ENCODE measurements around the gene PELI2. TPM values are rescaled to one million over a fixed set of nuclear protein-coding genes. Genes with fewer than 3 reads are reported as not detected.

Gene PELI2
- total RNA-seq, 2 experiments from 2014 or later, result 6.2 to 7.8 TPM

GRCh38 chr14:56292970-56293369 is 174.8 kb downstream of the PELI2 start:
- Mint-ChIP-seq H3K4me1 (ENCODE audit: low read depth) (no peaks in the 10 kb centered on the region), H3K4me3 (no peak overlapping the region)
- intact Hi-C loops (cut with micrococcal nuclease), result no loop called here

GRCh38 chr14:56293506-56293905 is 175.3 kb downstream of the PELI2 start:
- intact Hi-C loops (cut with micrococcal nuclease), result no loop called here
- H3K27ac Mint-ChIP-seq, result no peak overlapping the region
- CTCF ChIA-PET, result no interaction called here

More at GRCh38 chr14:56292970-56293369, 174.8 kb downstream of the PELI2 start:
- H3K36me3 Mint-ChIP-seq (ENCODE audit: low read depth), result peaks cover 13% of the 10 kb centered on the region
- no peak overlapping the region for H3K27ac Mint-ChIP-seq
- no peaks in the 10 kb centered on the region for H3K27me3 Mint-ChIP-seq (ENCODE audit: low read depth)
- CTCF ChIA-PET, result no interaction called here
- no peaks in the 10 kb centered on the region for H3K9me3 Mint-ChIP-seq
- DNase-seq, result no peak

GRCh38 chr14:56294128-56294527 is 175.9 kb downstream of the PELI2 start:
- CTCF ChIA-PET, result no interaction called here
- no peaks in the 10 kb centered on the region for H3K9me3 Mint-ChIP-seq
- intact Hi-C loops (cut with micrococcal nuclease), result no loop called here

More at GRCh38 chr14:56293506-56293905, 175.3 kb downstream of the PELI2 start:
- Mint-ChIP-seq H3K9me3 (no peaks in the 10 kb centered on the region), H3K27me3 (ENCODE audit: low read depth) (no peaks in the 10 kb centered on the region), H3K4me1 (ENCODE audit: low read depth) (no peaks in the 10 kb centered on the region), H3K36me3 (ENCODE audit: low read depth) (peaks cover 15% of the 10 kb centered on the region), H3K4me3 (no peak overlapping the region)
- no peak for DNase-seq

GRCh38 chr14:56295743-56296142 is 177.5 kb downstream of the PELI2 start:
- CTCF ChIA-PET, result no interaction called here
- Mint-ChIP-seq H3K4me1 (ENCODE audit: low read depth) (no peaks in the 10 kb centered on the region), H3K27ac (no peak overlapping the region), H3K27me3 (ENCODE audit: low read depth) (no peaks in the 10 kb centered on the region), H3K4me3 (no peak overlapping the region), H3K9me3 (no peaks in the 10 kb centered on the region), H3K36me3 (ENCODE audit: low read depth) (peaks cover 15% of the 10 kb centered on the region)
- intact Hi-C loops (cut with micrococcal nuclease), result no loop called here
- no peak for DNase-seq

More at GRCh38 chr14:56294128-56294527, 175.9 kb downstream of the PELI2 start:
- Mint-ChIP-seq H3K4me3 (no peak overlapping the region), H3K4me1 (ENCODE audit: low read depth) (no peaks in the 10 kb centered on the region), H3K36me3 (ENCODE audit: low read depth) (peaks cover 17% of the 10 kb centered on the region), H3K27me3 (ENCODE audit: low read depth) (no peaks in the 10 kb centered on the region), H3K27ac (no peak overlapping the region)
- no peak for DNase-seq

GRCh38 chr14:56297449-56297848 is 179.2 kb downstream of the PELI2 start:
- CTCF ChIA-PET, result interaction anchor here (1.4 kb wide), 1 partner anchor 41 kb away, joined by 3 read pairs; no protein-coding TSS in a partner anchor
- no peak overlapping the region for H3K4me3 Mint-ChIP-seq
- intact Hi-C loops (cut with micrococcal nuclease), result no loop called here

GRCh38 chr14:56299306-56299984 is 181.2 kb downstream of the PELI2 start:
- Mint-ChIP-seq H3K36me3 (ENCODE audit: low read depth) (peaks cover 15% of the 10 kb centered on the region), H3K4me3 (no peak overlapping the region), H3K27me3 (ENCODE audit: low read depth) (no peaks in the 10 kb centered on the region), H3K9me3 (no peaks in the 10 kb centered on the region), H3K4me1 (ENCODE audit: low read depth) (no peaks in the 10 kb centered on the region), H3K27ac (no peak overlapping the region)
- DNase-seq, result no peak
- CTCF ChIA-PET, result interaction anchor here (0.7 kb wide), 1 partner anchor 179 kb away, joined by 4 read pairs; no protein-coding TSS in a partner anchor
- intact Hi-C loops (cut with micrococcal nuclease), result no loop called here

More at GRCh38 chr14:56297449-56297848, 179.2 kb downstream of the PELI2 start:
- Mint-ChIP-seq H3K27ac (no peak overlapping the region), H3K27me3 (ENCODE audit: low read depth) (no peaks in the 10 kb centered on the region), H3K4me1 (ENCODE audit: low read depth) (no peaks in the 10 kb centered on the region), H3K36me3 (ENCODE audit: low read depth) (peaks cover 15% of the 10 kb centered on the region), H3K9me3 (no peaks in the 10 kb centered on the region)
- DNase-seq, result no peak

- no peak for DNase-seq
- no peaks in the 10 kb centered on the region for H3K9me3 Mint-ChIP-seq
- no peak overlapping the region for H3K27ac Mint-ChIP-seq
- CTCF ChIA-PET, result no interaction called here
- no peaks in the 10 kb centered on the region for H3K4me1 Mint-ChIP-seq (ENCODE audit: low read depth)
- intact Hi-C loops (cut with micrococcal nuclease), result no loop called here
- H3K36me3 Mint-ChIP-seq (ENCODE audit: low read depth), result peaks cover 15% of the 10 kb centered on the region
- no peaks in the 10 kb centered on the region for H3K27me3 Mint-ChIP-seq (ENCODE audit: low read depth)
- H3K4me3 Mint-ChIP-seq, result no peak overlapping the region
These were observed 182.3 kb downstream of the PELI2 start for GRCh38 chr14:56300495-56300894.

- Mint-ChIP-seq H3K27ac (no peak overlapping the region), H3K4me3 (no peak overlapping the region), H3K9me3 (no peaks in the 10 kb centered on the region), H3K27me3 (ENCODE audit: low read depth) (no peaks in the 10 kb centered on the region), H3K4me1 (ENCODE audit: low read depth) (no peaks in the 10 kb centered on the region), H3K36me3 (ENCODE audit: low read depth) (no peaks in the 10 kb centered on the region)
- CTCF ChIA-PET, result no interaction called here
- no peak for DNase-seq
- intact Hi-C loops (cut with micrococcal nuclease), result no loop called here
These were observed 186.2 kb downstream of the PELI2 start for GRCh38 chr14:56304456-56304855.

GRCh38 chr14:56309198-56309597 is 191.0 kb downstream of the PELI2 start:
- CTCF ChIA-PET, result no interaction called here
- Mint-ChIP-seq H3K27me3 (ENCODE audit: low read depth) (no peaks in the 10 kb centered on the region), H3K9me3 (peaks cover 1% of the 10 kb centered on the region), H3K27ac (no peak overlapping the region), H3K4me3 (no peak overlapping the region), H3K36me3 (ENCODE audit: low read depth) (no peaks in the 10 kb centered on the region), H3K4me1 (ENCODE audit: low read depth) (no peaks in the 10 kb centered on the region)
- no peak for DNase-seq
- intact Hi-C loops (cut with micrococcal nuclease), result no loop called here

GRCh38 chr14:56310643-56311042 is 192.4 kb downstream of the PELI2 start:
- no peak overlapping the region for H3K27ac Mint-ChIP-seq
- no peak for DNase-seq
- H3K36me3 Mint-ChIP-seq (ENCODE audit: low read depth), result no peaks in the 10 kb centered on the region
- no peaks in the 10 kb centered on the region for H3K4me1 Mint-ChIP-seq (ENCODE audit: low read depth)
- no peak overlapping the region for H3K4me3 Mint-ChIP-seq
- intact Hi-C loops (cut with micrococcal nuclease), result no loop called here
- no peaks in the 10 kb centered on the region for H3K27me3 Mint-ChIP-seq (ENCODE audit: low read depth)
- H3K9me3 Mint-ChIP-seq, result peaks cover 6% of the 10 kb centered on the region
- CTCF ChIA-PET, result no interaction called here

- CTCF ChIA-PET, result interaction anchor here (0.7 kb wide), 1 partner anchor 379 kb away, joined by 3 read pairs; no protein-coding TSS in a partner anchor
- Mint-ChIP-seq H3K27ac (no peak overlapping the region), H3K4me1 (ENCODE audit: low read depth) (no peaks in the 10 kb centered on the region), H3K36me3 (ENCODE audit: low read depth) (no peaks in the 10 kb centered on the region), H3K4me3 (no peak overlapping the region), H3K9me3 (peaks cover 6% of the 10 kb centered on the region), H3K27me3 (ENCODE audit: low read depth) (no peaks in the 10 kb centered on the region)
- no peak for DNase-seq
- intact Hi-C loops (cut with micrococcal nuclease), result no loop called here
These were observed 195.6 kb downstream of the PELI2 start for GRCh38 chr14:56313789-56314188.

GRCh38 chr14:56318393-56319115 is 200.3 kb downstream of the PELI2 start:
- H3K36me3 Mint-ChIP-seq (ENCODE audit: low read depth), result no peaks in the 10 kb centered on the region
- H3K4me3 Mint-ChIP-seq, result no peak overlapping the region
- peaks cover 4% of the 10 kb centered on the region for H3K9me3 Mint-ChIP-seq
- no peak for DNase-seq
- H3K4me1 Mint-ChIP-seq (ENCODE audit: low read depth), result no peaks in the 10 kb centered on the region
- CTCF ChIA-PET, result no interaction called here
- intact Hi-C loops (cut with micrococcal nuclease), result no loop called here
- no peak overlapping the region for H3K27ac Mint-ChIP-seq
- H3K27me3 Mint-ChIP-seq (ENCODE audit: low read depth), result no peaks in the 10 kb centered on the region

GRCh38 chr14:56321861-56322260 is 203.7 kb downstream of the PELI2 start:
- H3K4me1 Mint-ChIP-seq (ENCODE audit: low read depth), result no peaks in the 10 kb centered on the region
- no peaks in the 10 kb centered on the region for H3K36me3 Mint-ChIP-seq (ENCODE audit: low read depth)
- CTCF ChIA-PET, result no interaction called here
- intact Hi-C loops (cut with micrococcal nuclease), result no loop called here
- no peak for DNase-seq
- no peaks in the 10 kb centered on the region for H3K9me3 Mint-ChIP-seq
- H3K27me3 Mint-ChIP-seq (ENCODE audit: low read depth), result no peaks in the 10 kb centered on the region
- H3K4me3 Mint-ChIP-seq, result no peak overlapping the region
- no peak overlapping the region for H3K27ac Mint-ChIP-seq
